ENCODE data around the gene NCAPD3.

NCAPD3 gene

DNA sequence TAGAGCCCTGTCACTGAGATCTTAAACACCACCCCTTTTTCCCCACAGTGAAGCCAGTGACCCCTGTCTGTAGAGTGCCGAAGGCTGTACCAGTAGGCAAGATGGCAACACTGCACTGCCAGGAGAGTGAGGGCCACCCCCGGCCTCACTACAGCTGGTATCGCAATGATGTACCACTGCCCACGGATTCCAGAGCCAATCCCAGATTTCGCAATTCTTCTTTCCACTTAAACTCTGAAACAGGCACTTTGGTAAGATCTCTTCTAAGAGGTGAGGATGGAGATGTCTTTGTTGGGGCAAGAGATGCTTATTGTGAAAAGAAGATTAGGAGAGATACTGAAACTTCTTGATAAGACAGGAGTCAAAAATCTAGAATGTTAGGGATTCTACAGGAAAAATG is 79.0 kb downstream of the NCAPD3 start:
- H3K36me3 ChIP-seq (ENCODE audit: control insufficient read depth, insufficient read depth, low read length, severe bottlenecking): peaks cover 21% of the 10 kb centered on the region

DNA sequence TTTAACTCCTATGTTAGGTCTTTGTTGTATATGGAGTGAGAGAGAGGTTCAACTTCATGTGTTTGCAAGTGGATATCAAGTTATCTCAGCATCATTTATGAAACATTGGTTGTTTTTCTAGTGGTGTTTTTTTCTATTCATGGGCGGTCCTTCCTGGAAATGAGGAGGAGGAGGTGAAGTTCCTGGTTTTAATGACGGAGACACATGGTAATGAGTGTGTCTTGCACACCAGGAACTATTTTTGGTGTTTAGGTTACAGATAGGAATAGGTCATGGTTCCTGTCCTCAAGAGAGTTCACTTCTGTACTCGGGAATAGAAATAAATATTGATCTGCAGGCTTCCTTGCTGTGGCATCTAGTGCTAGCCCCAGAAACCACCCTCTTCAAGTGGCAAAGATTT is 80.0 kb downstream of the NCAPD3 start:
- no peak for DNase-seq (ENCODE audit: low read depth)
- Histone ChIP-seq H3K36me3 (ENCODE audit: control insufficient read depth, insufficient read depth, low read length, severe bottlenecking) (peaks cover 13% of the 10 kb centered on the region), H3K9ac (ENCODE audit: low read length) (no peak overlapping the region), H3K27me3 (replicated peaks; ENCODE audit: control insufficient read depth, insufficient read depth, low read length) (no peaks in the 10 kb centered on the region), H3K4me3 (ENCODE audit: low read length) (no peak overlapping the region), H3K4me1 (ENCODE audit: control insufficient read depth, insufficient read depth, low read length) (peaks cover 6% of the 10 kb centered on the region), H3K9me3 (ENCODE audit: control insufficient read depth, low read length) (no peaks in the 10 kb centered on the region)

More for the DNA sequence above, 79.0 kb downstream of the NCAPD3 start:
- no peak overlapping the region for H3K4me3 ChIP-seq (ENCODE audit: low read length)
- H3K9me3 ChIP-seq (ENCODE audit: control insufficient read depth, low read length): no peaks in the 10 kb centered on the region
- H3K9ac ChIP-seq (ENCODE audit: low read length): no peak overlapping the region
- H3K4me1 ChIP-seq (ENCODE audit: control insufficient read depth, insufficient read depth, low read length): peaks cover 6% of the 10 kb centered on the region
- no peaks in the 10 kb centered on the region for H3K27me3 ChIP-seq (replicated peaks; ENCODE audit: control insufficient read depth, insufficient read depth, low read length)
- peak; percentile 39 for DNase-seq (ENCODE audit: low read depth)

DNA sequence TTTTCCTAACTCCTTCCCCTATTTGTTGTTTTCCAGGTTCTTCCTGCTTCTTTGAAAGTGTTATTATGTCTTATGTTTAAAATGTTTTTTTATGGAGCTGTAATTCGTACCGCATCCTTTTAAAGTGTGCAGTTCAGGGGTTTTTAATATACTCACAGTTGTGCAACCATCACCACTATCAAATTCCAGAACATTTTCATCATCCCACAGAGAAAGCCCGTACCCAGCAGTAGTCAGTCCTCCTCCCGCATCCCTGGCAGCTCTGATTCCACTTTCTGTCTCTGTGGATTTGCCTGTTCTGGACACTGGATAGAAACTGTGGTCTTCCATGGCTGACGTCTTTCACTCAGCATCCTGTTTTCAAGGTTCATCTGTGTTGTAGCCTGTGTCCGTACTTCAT is 81.2 kb downstream of the NCAPD3 start:
- peaks cover 6% of the 10 kb centered on the region for H3K4me1 ChIP-seq (ENCODE audit: control insufficient read depth, insufficient read depth, low read length)
- no peak overlapping the region for H3K4me3 ChIP-seq (ENCODE audit: low read length)
- DNase-seq (ENCODE audit: low read depth): peak; percentile 49
- H3K9ac ChIP-seq (ENCODE audit: low read length): no peak overlapping the region
- H3K27me3 ChIP-seq (replicated peaks; ENCODE audit: control insufficient read depth, insufficient read depth, low read length): no peaks in the 10 kb centered on the region
- peaks cover 9% of the 10 kb centered on the region for H3K36me3 ChIP-seq (ENCODE audit: control insufficient read depth, insufficient read depth, low read length, severe bottlenecking)
- no peaks in the 10 kb centered on the region for H3K9me3 ChIP-seq (ENCODE audit: control insufficient read depth, low read length)

DNA sequence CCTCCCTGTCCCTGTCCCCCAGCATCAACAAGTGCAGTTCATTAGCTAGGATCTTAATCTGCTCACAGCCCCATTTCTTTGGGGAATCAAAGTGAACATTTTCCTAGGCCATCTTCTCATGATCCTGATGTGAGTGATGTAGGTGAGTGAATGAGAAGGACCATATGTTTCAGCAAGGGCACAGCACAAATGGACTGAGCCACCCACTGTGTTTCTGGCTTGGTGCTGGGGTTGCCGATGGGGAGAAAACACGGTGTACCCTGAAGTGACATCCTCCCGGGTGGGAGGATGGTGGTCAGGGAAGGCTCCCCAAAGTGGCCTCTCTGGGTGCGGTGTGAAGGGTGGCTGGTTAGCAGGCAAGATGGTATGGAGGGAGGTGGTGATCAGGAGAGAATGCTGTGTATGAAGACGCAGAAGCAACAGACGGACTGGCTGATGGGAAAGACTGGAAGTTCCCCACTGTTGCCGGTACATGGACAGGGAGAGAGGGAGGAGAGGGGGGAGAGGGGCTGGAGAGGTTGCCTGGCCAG is 82.7 kb downstream of the NCAPD3 start:
- peaks cover 8% of the 10 kb centered on the region for H3K36me3 ChIP-seq (ENCODE audit: control insufficient read depth, insufficient read depth, low read length, severe bottlenecking)
- H3K9ac ChIP-seq (ENCODE audit: low read length): no peak overlapping the region
- no peak for DNase-seq (ENCODE audit: low read depth)
- H3K4me1 ChIP-seq (ENCODE audit: control insufficient read depth, insufficient read depth, low read length): peaks cover 6% of the 10 kb centered on the region
- no peaks in the 10 kb centered on the region for H3K27me3 ChIP-seq (replicated peaks; ENCODE audit: control insufficient read depth, insufficient read depth, low read length)
- H3K4me3 ChIP-seq (ENCODE audit: low read length): no peak overlapping the region
- H3K9me3 ChIP-seq (ENCODE audit: control insufficient read depth, low read length): no peaks in the 10 kb centered on the region

DNA sequence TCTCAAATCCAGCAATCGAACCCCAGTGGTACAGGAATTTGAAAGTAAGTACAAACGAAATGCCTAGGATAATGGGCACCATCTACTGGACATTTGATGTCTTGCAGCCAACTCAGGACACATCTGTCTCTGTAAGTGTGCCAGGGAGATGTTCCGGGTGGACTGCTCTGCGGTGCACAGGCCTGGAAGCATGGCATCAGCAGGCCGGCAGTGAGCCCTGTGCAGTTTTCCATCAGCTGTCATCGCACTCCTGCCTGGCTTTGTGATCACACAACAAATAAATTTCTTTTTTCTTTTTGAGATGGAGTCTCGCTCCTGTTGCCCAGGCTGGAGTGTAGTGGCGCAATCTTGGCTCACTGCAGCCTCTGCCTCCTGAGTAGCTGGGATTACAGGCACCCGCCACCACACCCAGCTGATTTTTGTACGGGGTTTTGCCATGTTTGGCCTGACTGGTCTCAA is 83.9 kb downstream of the NCAPD3 start:
- Histone ChIP-seq H3K9me3 (ENCODE audit: control insufficient read depth, low read length) (no peaks in the 10 kb centered on the region), H3K36me3 (ENCODE audit: control insufficient read depth, insufficient read depth, low read length, severe bottlenecking) (peaks cover 4% of the 10 kb centered on the region), H3K4me3 (ENCODE audit: low read length) (no peak overlapping the region), H3K27me3 (replicated peaks; ENCODE audit: control insufficient read depth, insufficient read depth, low read length) (no peaks in the 10 kb centered on the region), H3K9ac (ENCODE audit: low read length) (no peak overlapping the region), H3K4me1 (ENCODE audit: control insufficient read depth, insufficient read depth, low read length) (peaks cover 6% of the 10 kb centered on the region)
- peak; percentile 90 for DNase-seq (ENCODE audit: low read depth)

DNA sequence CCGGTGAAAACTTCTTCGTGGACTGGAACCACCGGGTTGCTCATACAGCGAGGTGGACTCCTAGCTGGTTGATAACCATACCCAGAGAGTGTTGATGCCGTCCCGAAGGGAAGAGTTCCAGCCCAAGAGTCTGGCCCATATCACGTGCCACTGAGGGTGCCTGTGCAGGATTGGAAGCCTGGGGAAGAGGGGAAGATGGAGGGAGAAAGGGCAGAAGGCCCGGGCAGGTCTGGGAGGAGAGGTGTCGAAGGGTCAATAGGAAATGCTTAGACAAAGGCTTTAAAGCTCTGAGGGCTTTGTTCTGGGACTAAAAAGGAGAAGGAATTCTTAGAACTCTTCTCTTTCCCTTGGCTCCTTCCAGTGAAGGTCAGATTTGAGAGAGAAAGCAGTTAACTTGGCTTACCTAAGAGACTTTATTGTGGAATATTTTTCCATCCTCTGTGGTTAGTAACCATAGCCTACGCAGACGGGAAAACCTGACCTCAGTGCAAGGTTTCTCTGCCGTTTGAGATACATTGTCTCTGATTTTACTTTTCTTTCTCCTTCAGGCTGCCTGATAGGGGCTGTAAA is 84.4 kb downstream of the NCAPD3 start:
- H3K27me3 ChIP-seq (replicated peaks; ENCODE audit: control insufficient read depth, insufficient read depth, low read length): no peaks in the 10 kb centered on the region
- peaks cover 4% of the 10 kb centered on the region for H3K36me3 ChIP-seq (ENCODE audit: control insufficient read depth, insufficient read depth, low read length, severe bottlenecking)
- DNase-seq (ENCODE audit: low read depth): no peak
- no peak overlapping the region for H3K4me3 ChIP-seq (ENCODE audit: low read length)
- peaks cover 6% of the 10 kb centered on the region for H3K4me1 ChIP-seq (ENCODE audit: control insufficient read depth, insufficient read depth, low read length)
- H3K9ac ChIP-seq (ENCODE audit: low read length): no peak overlapping the region
- no peaks in the 10 kb centered on the region for H3K9me3 ChIP-seq (ENCODE audit: control insufficient read depth, low read length)

DNA sequence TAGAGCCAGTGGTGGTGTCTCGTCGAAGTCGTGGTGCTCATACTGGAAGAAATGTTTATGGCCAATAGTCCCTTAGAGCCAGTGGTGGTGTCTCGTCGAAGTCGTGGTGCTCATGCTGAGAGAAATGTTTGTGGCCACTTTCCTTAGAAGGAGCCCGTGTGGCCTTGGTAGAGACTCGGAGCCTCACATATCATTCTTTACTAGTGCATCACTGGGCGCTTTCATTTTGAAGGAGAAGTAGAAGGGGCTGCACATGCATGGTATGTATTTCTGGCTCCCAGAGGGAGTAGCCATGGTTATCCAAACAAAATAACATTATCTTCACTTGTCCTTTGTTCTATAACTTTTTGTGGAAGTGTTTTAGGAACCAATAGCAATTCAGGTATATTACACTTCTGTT is 85.4 kb downstream of the NCAPD3 start:
- no peak for DNase-seq (ENCODE audit: low read depth)
- peaks cover 6% of the 10 kb centered on the region for H3K4me1 ChIP-seq (ENCODE audit: control insufficient read depth, insufficient read depth, low read length)

DNA sequence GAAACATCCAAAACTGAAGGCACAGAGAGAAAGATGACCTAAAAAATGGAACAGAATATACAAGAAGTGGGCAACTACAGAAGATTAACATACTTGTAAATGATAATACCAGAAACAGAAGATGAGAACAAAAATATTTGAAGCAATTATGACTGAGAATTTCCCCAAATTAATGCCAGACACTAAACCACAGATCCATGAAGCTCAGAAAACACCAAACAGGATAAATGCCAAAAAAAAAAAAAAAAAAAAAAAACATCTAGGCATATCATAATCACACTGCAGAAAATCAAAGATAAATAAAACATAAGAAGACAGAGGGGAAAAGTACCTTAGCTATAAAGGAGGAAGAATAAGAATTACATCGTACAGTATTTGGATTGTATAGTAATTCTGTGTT is 89.6 kb downstream of the NCAPD3 start:
- Histone ChIP-seq H3K27me3 (replicated peaks; ENCODE audit: control insufficient read depth, insufficient read depth, low read length) (no peaks in the 10 kb centered on the region), H3K4me1 (ENCODE audit: control insufficient read depth, insufficient read depth, low read length) (no peaks in the 10 kb centered on the region), H3K9me3 (ENCODE audit: control insufficient read depth, low read length) (peaks cover 19% of the 10 kb centered on the region), H3K36me3 (ENCODE audit: control insufficient read depth, insufficient read depth, low read length, severe bottlenecking) (no peaks in the 10 kb centered on the region), H3K9ac (ENCODE audit: low read length) (no peak overlapping the region), H3K4me3 (ENCODE audit: low read length) (no peak overlapping the region)
- no peak for DNase-seq (ENCODE audit: low read depth)

More for the DNA sequence above, 85.4 kb downstream of the NCAPD3 start:
- Histone ChIP-seq H3K9ac (ENCODE audit: low read length) (no peak overlapping the region), H3K36me3 (ENCODE audit: control insufficient read depth, insufficient read depth, low read length, severe bottlenecking) (peaks cover 4% of the 10 kb centered on the region), H3K4me3 (ENCODE audit: low read length) (no peak overlapping the region), H3K27me3 (replicated peaks; ENCODE audit: control insufficient read depth, insufficient read depth, low read length) (no peaks in the 10 kb centered on the region), H3K9me3 (ENCODE audit: control insufficient read depth, low read length) (peaks cover 7% of the 10 kb centered on the region)

DNA sequence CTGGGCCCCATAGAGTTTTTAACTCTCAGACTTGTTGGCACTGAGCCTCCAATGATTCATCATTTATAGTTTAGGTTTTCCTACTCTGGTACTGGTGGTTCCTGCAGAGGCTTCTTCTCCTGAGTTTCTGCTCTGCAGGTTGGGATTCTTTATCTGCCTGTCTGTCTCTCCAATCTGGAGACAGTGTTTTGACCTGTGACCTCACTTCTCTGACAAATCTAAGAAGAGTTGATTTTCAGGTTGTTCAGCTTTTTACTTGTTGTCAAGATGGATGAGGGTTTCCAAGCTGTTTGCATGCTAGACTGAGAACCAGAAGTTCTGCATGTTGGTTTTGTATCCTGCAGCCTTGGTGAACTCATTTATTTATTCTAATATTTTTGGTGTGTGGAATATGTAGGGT is 91.0 kb downstream of the NCAPD3 start:
- peaks cover 19% of the 10 kb centered on the region for H3K9me3 ChIP-seq (ENCODE audit: control insufficient read depth, low read length)
- no peaks in the 10 kb centered on the region for H3K36me3 ChIP-seq (ENCODE audit: control insufficient read depth, insufficient read depth, low read length, severe bottlenecking)
- DNase-seq (ENCODE audit: low read depth): no peak
- no peak overlapping the region for H3K4me3 ChIP-seq (ENCODE audit: low read length)
- H3K27me3 ChIP-seq (replicated peaks; ENCODE audit: control insufficient read depth, insufficient read depth, low read length): no peaks in the 10 kb centered on the region
- no peaks in the 10 kb centered on the region for H3K4me1 ChIP-seq (ENCODE audit: control insufficient read depth, insufficient read depth, low read length)
- no peak overlapping the region for H3K9ac ChIP-seq (ENCODE audit: low read length)

DNA sequence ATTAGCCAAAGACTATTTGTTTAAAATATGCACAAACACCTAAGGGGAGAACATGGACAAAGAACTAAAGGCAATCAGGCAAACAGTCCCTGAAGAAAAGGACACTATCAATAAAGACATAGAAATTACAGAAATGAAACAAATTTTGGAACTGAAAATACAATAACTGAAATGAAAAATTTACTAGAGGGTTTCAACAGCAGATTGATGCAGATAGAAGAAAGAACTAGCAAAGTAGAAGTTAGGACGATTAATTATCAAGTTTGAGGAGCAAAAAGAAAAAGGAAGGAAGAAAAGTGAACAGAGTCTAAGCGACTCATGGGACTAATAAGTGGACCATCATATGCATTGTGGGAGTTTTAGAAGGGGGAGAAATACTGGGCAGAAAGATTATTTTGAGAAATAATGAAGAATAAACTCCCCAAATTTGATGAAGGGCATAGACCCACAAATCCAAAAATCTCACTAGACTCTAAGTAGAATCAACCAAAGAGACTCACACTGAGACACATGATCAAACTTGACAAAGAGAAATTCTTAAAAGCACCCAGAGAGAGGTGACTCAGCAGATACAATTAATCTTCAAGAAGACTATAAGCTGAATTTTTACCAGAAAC is 92.0 kb downstream of the NCAPD3 start:
- no peaks in the 10 kb centered on the region for H3K36me3 ChIP-seq (ENCODE audit: control insufficient read depth, insufficient read depth, low read length, severe bottlenecking)
- peaks cover 2% of the 10 kb centered on the region for H3K4me1 ChIP-seq (ENCODE audit: control insufficient read depth, insufficient read depth, low read length)
- no peak for DNase-seq (ENCODE audit: low read depth)
- peaks cover 19% of the 10 kb centered on the region for H3K9me3 ChIP-seq (ENCODE audit: control insufficient read depth, low read length)
- no peak overlapping the region for H3K9ac ChIP-seq (ENCODE audit: low read length)
- no peak overlapping the region for H3K4me3 ChIP-seq (ENCODE audit: low read length)
- H3K27me3 ChIP-seq (replicated peaks; ENCODE audit: control insufficient read depth, insufficient read depth, low read length): no peaks in the 10 kb centered on the region

DNA sequence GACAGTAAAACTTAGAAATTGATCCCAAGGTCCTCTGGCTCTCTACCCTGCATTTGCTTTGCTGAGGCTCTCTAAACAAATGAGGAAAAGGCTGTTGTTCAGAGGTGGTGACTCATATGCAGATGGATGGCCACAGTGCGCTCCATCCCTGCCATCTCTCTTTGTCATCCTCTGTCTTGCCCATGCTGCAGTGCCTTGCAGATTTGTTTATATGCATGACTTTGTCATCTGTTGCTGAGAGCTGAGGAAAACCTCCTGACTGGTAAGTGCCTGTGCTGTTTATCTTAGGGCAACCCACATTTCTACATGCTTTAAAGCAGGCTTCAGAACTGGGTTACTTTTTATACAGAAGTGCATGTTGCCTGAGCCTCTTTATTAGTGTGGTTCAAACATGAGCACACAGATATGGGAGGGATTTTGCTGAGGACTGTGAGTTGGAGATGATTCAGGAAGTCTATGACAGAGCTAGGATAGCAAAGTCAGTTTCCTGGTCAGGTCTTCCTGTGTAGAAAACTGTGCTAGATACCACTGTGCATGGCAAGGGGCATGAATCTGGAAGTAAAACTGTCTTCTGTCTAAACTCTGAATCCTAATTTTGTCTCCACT is 97.4 kb downstream of the NCAPD3 start:
- DNase-seq (ENCODE audit: low read depth): peak; percentile 83

More for the DNA sequence above, 97.4 kb downstream of the NCAPD3 start:
- Histone ChIP-seq H3K4me1 (ENCODE audit: control insufficient read depth, insufficient read depth, low read length) (peaks cover 40% of the 10 kb centered on the region), H3K9me3 (ENCODE audit: control insufficient read depth, low read length) (peaks cover 1% of the 10 kb centered on the region), H3K27me3 (replicated peaks; ENCODE audit: control insufficient read depth, insufficient read depth, low read length) (no peaks in the 10 kb centered on the region), H3K4me3 (ENCODE audit: low read length) (peak overlapping the region; percentile 76), H3K36me3 (ENCODE audit: control insufficient read depth, insufficient read depth, low read length, severe bottlenecking) (no peaks in the 10 kb centered on the region), H3K9ac (ENCODE audit: low read length) (no peak overlapping the region)
